B cell (primary cell): ENCODE data around the gene KRT82. TPM values are rescaled to one million over a fixed set of nuclear protein-coding genes. Genes with fewer than 3 reads are reported as not detected.

Experiments used
- ATAC-seq: fragments of 200-7000 bp; cut with Tn5 transposase; one replicate; pipeline ENCODE4 v1.10.0; 2021; ENCODE audit warnings: low read depth, mild to moderate bottlenecking, moderate number of reproducible peaks, moderate library complexity
- CTCF ChIA-PET: fragments of 350-600 bp; sonication (Branson Sonifier 250); formaldehyde crosslinking; loops from one replicate; lab custom pipeline; 2021; ENCODE audit warnings: antibody characterized with exemption, inconsistent platforms; lab: Charles Lee
- POLR2A ChIA-PET: fragments of 350-600 bp; sonication (Branson Sonifier 250); formaldehyde crosslinking; loops from one replicate; lab custom pipeline; 2021; ENCODE audit warnings: antibody characterized with exemption; lab: Charles Lee
- DNase-seq: peaks from one replicate; pipeline ENCODE4 v3.0.0; 2013
- H2AFZ ChIP-seq: 2 replicates; pipeline ENCODE4 v1.6.1; 2012; ENCODE audit warnings: mild to moderate bottlenecking, low read depth, low read length; ENCODE audit not compliant: insufficient read depth, poor library complexity, severe bottlenecking
- H3K27ac ChIP-seq, 2 donors: 1 replicate in 1 of 2; 2 replicates in 1 of 2; pipeline ENCODE4 v1.5.1; 2012 to 2013; ENCODE audit warnings: low read length in 2 of 2, mild to moderate bottlenecking in 2 of 2, moderate library complexity in 1 of 2
- H3K27me3 ChIP-seq, 4 experiments: fragments of 200-600 bp in 1 of 4; sonication (generic) in 1 of 4; replicated peaks in 1 of 4; 1 replicate in 2 of 4; 2 replicates in 2 of 4; pipeline versions ENCODE4 v1.6.1 to v1.7.0; 2013 to 2016; ENCODE audit warnings: low read length in 3 of 4, mild to moderate bottlenecking in 2 of 4, mixed read lengths in 1 of 4, moderate library complexity in 1 of 4; ENCODE audit not compliant: insufficient read depth in 4 of 4, control insufficient read depth in 3 of 4; ENCODE audit errors: control extremely low read depth in 1 of 4
- H3K36me3 ChIP-seq, 2 experiments: replicated peaks in 1 of 2; 1 replicate in 1 of 2; 2 replicates in 1 of 2; pipeline versions ENCODE4 v1.6.1 to v1.7.1; 2013; ENCODE audit warnings: low read length in 1 of 2; ENCODE audit not compliant: insufficient read depth in 2 of 2, control insufficient read depth in 1 of 2; ENCODE audit errors: control extremely low read depth in 1 of 2, extremely low read depth in 1 of 2
- H3K4me1 ChIP-seq, 2 donors: fragments of 200-600 bp in 1 of 2; sonication (generic) in 1 of 2; 1 replicate in 1 of 2; 2 replicates in 1 of 2; pipeline versions ENCODE4 v1.5.1 to v1.6.1; 2013 to 2017; ENCODE audit warnings: low read length in 2 of 2; ENCODE audit not compliant: control insufficient read depth in 2 of 2, insufficient read depth in 2 of 2
- H3K4me2 ChIP-seq: replicated peaks from 2 replicates; pipeline ENCODE3; 2012; ENCODE audit warnings: mild to moderate bottlenecking, low read depth, low read length; ENCODE audit not compliant: poor library complexity, severe bottlenecking
- H3K4me3 ChIP-seq, 5 experiments: fragments of 200-600 bp in 1 of 5; sonication (generic) in 1 of 5; 1 replicate in 3 of 5; 2 replicates in 2 of 5; pipeline versions ENCODE4 v1.5.1 to v1.7.0; 2011 to 2016; ENCODE audit warnings: low read length in 4 of 5, mild to moderate bottlenecking in 4 of 5, low read depth in 2 of 5, control low read depth in 1 of 5, moderate library complexity in 1 of 5; ENCODE audit not compliant: insufficient read depth in 1 of 5; ENCODE audit errors: control extremely low read depth in 1 of 5, extremely low read depth in 1 of 5
- H3K79me2 ChIP-seq: fragments of 200-600 bp; sonication (generic); one replicate; pipeline ENCODE4 v1.6.0; 2016; ENCODE audit warnings: low read length; ENCODE audit not compliant: control insufficient read depth, insufficient read depth
- H3K9ac ChIP-seq: fragments of 200-600 bp; sonication (generic); 2 replicates; pipeline ENCODE4 v1.6.1; 2017; ENCODE audit warnings: mild to moderate bottlenecking, low read length, moderate library complexity
- H3K9me3 ChIP-seq, 3 donors: one replicate each; pipeline versions ENCODE4 v1.6.1 to v1.7.1; 2013; ENCODE audit warnings: low read length in 2 of 3; ENCODE audit not compliant: control insufficient read depth in 2 of 3, insufficient read depth in 1 of 3; ENCODE audit errors: control extremely low read depth in 1 of 3
- H4K20me1 ChIP-seq: 2 replicates; pipeline ENCODE4 v1.6.0; 2012; ENCODE audit warnings: mild to moderate bottlenecking, low read length; ENCODE audit not compliant: insufficient read depth, control insufficient read depth, poor library complexity, severe bottlenecking
- H3K27ac Mint-ChIP-seq: one replicate; pipeline ENCODE4 v1.8.0; 2021; ENCODE audit warnings: mixed read lengths
- H3K27me3 Mint-ChIP-seq: one replicate; pipeline ENCODE4 v1.8.0; 2021; ENCODE audit warnings: mixed read lengths
- H3K4me1 Mint-ChIP-seq: one replicate; pipeline ENCODE4 v1.8.0; 2021; ENCODE audit warnings: mixed read lengths
- H3K4me3 Mint-ChIP-seq: one replicate; pipeline ENCODE4 v1.8.0; 2021; ENCODE audit warnings: mixed read lengths
- H3K9me3 Mint-ChIP-seq: one replicate; pipeline ENCODE4 v1.8.0; 2022; ENCODE audit warnings: mixed read lengths; ENCODE audit not compliant: insufficient read depth
- EZH2 ChIP-seq: IDR thresholded peaks from 2 replicates; pipeline ENCODE4 v1.6.1; 2012; ENCODE audit warnings: borderline replicate concordance, low read depth, mild to moderate bottlenecking, moderate library complexity, low read length; ENCODE audit not compliant: insufficient read depth, poor library complexity, severe bottlenecking
- WGBS: methylation state at CpG from one replicate; pipeline ENCODE4 v1.1.5; 2013; ENCODE audit warnings: missing lambda C conversion rate; ENCODE audit not compliant: insufficient coverage; 5-methylcytosine and 5-hydroxymethylcytosine counted together
- intact Hi-C: fragments of 100-400 bp; cut with micrococcal nuclease; formaldehyde crosslinking; loops from one replicate; pipeline ENCODE4 v1.10.0; 2022
- polyA plus RNA-seq: library from polyadenylated mRNA; depleted of rRNA; stranded (reverse); fragments of >200 nt; gene quantifications from 2 replicates; pipeline ENCODE4 v1.2.3, GENCODE V29; 2012
- total RNA-seq, 2 donors: library from RNA; stranded (reverse); fragments of 120-200 nt in 1 of 2; gene quantifications; 1 replicate in 1 of 2; 2 replicates in 1 of 2; pipeline versions ENCODE4 v1.2.3 to v1.2.4, GENCODE V29; 2013 to 2022
- TF ChIP-seq, protein P1 (sequence below): fragments of 200-600 bp; IDR thresholded peaks from one replicate; pipeline ENCODE4 v1.8.0; 2022; ENCODE audit warnings: antibody characterized with exemption, mild to moderate bottlenecking

KRT82 gene
- total and polyA plus RNA-seq, 2 donors (not counting 1 experiment from before 2014, with no cell fraction given): not detected

DNA sequence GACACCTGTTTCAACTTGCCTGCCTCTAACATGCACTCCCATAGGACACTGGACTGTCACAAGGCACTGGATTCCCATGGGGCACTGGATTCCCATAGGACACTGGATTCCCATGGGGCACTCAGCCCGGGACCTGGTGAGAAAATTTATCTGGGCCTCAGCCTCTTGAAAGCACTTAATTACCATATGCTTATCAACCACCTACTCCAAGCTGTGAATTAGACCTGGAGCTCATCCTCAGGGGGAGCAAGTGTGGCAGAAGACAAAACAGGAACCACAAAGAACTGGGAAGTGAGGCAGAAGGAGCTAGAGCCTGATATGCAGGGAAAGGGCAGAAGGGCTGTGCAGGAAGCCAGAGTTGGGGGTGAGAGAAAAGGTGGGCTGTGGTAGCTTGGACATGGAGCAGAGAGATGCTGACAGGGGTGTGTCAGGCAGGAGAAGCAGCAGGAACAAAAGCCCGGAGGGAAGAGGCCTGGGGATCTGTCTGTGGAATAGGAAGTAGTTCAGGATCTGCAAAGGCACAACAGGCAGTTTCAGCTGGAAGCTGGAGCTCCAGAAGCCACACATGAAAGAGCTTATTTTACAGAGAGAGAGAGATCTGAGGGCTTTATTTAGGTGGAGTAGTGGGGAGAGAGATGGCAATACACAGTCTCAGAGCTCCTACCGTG lies 3.1 kb downstream of the KRT82 start:
- ChIA-PET CTCF (no interaction called here), POLR2A (no interaction called here)
- 70% methylated on average over 3 of the region's 3 CpGs for WGBS
- Histone ChIP-seq H4K20me1 (no peaks in the 10 kb centered on the region), H3K9ac (no peak overlapping the region), H3K36me3 (no peaks in the 10 kb centered on the region), H3K4me1 (no peaks in the 10 kb centered on the region), H3K27ac (no peak overlapping the region), H3K4me3 (no peak overlapping the region), H3K9me3 (no peaks in the 10 kb centered on the region), H3K4me2 (no peak overlapping the region), H2AFZ (no peak overlapping the region), H3K27me3 (peaks cover 0 to 3% (median 0%) of the 10 kb centered on the region in 4 experiments), H3K79me2 (no peaks in the 10 kb centered on the region)
- no peak overlapping the region for H3K4me3 Mint-ChIP-seq
- H3K4me1 Mint-ChIP-seq: no peaks in the 10 kb centered on the region
- TF ChIP-seq EZH2: no peak
- TF ChIP-seq, protein P1, sequence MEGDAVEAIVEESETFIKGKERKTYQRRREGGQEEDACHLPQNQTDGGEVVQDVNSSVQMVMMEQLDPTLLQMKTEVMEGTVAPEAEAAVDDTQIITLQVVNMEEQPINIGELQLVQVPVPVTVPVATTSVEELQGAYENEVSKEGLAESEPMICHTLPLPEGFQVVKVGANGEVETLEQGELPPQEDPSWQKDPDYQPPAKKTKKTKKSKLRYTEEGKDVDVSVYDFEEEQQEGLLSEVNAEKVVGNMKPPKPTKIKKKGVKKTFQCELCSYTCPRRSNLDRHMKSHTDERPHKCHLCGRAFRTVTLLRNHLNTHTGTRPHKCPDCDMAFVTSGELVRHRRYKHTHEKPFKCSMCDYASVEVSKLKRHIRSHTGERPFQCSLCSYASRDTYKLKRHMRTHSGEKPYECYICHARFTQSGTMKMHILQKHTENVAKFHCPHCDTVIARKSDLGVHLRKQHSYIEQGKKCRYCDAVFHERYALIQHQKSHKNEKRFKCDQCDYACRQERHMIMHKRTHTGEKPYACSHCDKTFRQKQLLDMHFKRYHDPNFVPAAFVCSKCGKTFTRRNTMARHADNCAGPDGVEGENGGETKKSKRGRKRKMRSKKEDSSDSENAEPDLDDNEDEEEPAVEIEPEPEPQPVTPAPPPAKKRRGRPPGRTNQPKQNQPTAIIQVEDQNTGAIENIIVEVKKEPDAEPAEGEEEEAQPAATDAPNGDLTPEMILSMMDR: no peak
- ATAC-seq (no peak), DNase-seq (no peak)
- H3K27me3 Mint-ChIP-seq: peaks cover 14% of the 10 kb centered on the region
- intact Hi-C loops: no loop called here
- no peaks in the 10 kb centered on the region for H3K9me3 Mint-ChIP-seq
- no peak overlapping the region for H3K27ac Mint-ChIP-seq

DNA sequence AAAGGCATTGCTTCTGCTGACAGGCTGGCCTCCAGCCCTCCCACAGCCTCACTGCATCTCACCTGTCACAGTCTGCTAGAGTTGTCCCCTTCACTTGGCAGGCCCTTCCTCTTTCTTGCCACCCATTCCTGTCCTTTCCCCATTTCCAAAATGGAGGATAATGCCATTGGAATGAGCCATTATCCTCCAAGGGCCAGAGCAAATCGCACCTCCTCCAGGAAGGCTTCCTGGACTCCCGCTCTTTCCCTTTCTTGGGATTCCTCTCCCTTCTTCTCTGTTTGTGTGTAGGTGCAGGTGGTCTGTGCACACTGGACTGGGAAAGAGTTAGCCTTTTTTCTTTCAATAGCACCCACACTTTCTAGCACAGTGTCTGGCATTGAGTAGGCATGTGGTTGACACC lies 3.8 kb downstream of the KRT82 start:
- ChIA-PET POLR2A (no interaction called here), CTCF (no interaction called here)
- no peak overlapping the region for H3K27ac ChIP-seq
- no peaks in the 10 kb centered on the region for H4K20me1 ChIP-seq
- H3K9me3 ChIP-seq: no peaks in the 10 kb centered on the region
- H3K4me2 ChIP-seq: no peak overlapping the region
- no peak overlapping the region for H3K4me3 Mint-ChIP-seq
- H3K9me3 Mint-ChIP-seq: no peaks in the 10 kb centered on the region
- H3K27me3 ChIP-seq: peaks cover 0 to 3% (median 0%) of the 10 kb centered on the region in 4 experiments
- ATAC-seq (no peak), DNase-seq (no peak)
- H3K4me1 ChIP-seq: no peaks in the 10 kb centered on the region
- H2AFZ ChIP-seq: no peak overlapping the region
- TF ChIP-seq EZH2: no peak
- TF ChIP-seq, protein P1: no peak
- peaks cover 12% of the 10 kb centered on the region for H3K27me3 Mint-ChIP-seq
- H3K79me2 ChIP-seq: no peaks in the 10 kb centered on the region
- H3K36me3 ChIP-seq: no peaks in the 10 kb centered on the region
- H3K9ac ChIP-seq: no peak overlapping the region
- H3K27ac Mint-ChIP-seq: no peak overlapping the region
- intact Hi-C loops: no loop called here
- no CpG with 5 or more reads among the region's 2 CpGs for WGBS
- no peaks in the 10 kb centered on the region for H3K4me1 Mint-ChIP-seq
- H3K4me3 ChIP-seq: no peak overlapping the region
